Ishikawa (cell line): ENCODE results near the gene DGKG.

ENCODE experiments used
- CEBPB ChIP-seq: IDR thresholded peaks from 2 replicates; pipeline ENCODE4 v1.6.1; 2012
- EGR1 ChIP-seq: IDR thresholded peaks from 2 replicates; pipeline ENCODE4 v1.6.1; 2012
- EP300 ChIP-seq: IDR thresholded peaks from 2 replicates; pipeline ENCODE4 v1.6.1; 2012; ENCODE audit warnings: borderline replicate concordance
- TAF1 ChIP-seq: IDR thresholded peaks from 2 replicates; pipeline ENCODE4 v1.6.1; 2012; ENCODE audit warnings: low read depth, mild to moderate bottlenecking
- TCF12 ChIP-seq: IDR thresholded peaks from 2 replicates; pipeline ENCODE4 v1.6.1; 2012; ENCODE audit warnings: low read depth
- YY1 ChIP-seq: IDR thresholded peaks from 2 replicates; pipeline ENCODE4 v1.6.1; 2012; ENCODE audit warnings: low read depth
- TF ChIP-seq, protein P1 (sequence below): IDR thresholded peaks from 2 replicates; pipeline ENCODE4 v1.6.1; 2012; ENCODE audit warnings: low read depth, mild to moderate bottlenecking
- TF ChIP-seq, protein P2 (sequence below): IDR thresholded peaks from 2 replicates; pipeline ENCODE4 v1.6.1; 2012
- TF ChIP-seq, protein P3 (sequence below): IDR thresholded peaks from 2 replicates; pipeline ENCODE4 v1.6.1; 2012

DNA sequence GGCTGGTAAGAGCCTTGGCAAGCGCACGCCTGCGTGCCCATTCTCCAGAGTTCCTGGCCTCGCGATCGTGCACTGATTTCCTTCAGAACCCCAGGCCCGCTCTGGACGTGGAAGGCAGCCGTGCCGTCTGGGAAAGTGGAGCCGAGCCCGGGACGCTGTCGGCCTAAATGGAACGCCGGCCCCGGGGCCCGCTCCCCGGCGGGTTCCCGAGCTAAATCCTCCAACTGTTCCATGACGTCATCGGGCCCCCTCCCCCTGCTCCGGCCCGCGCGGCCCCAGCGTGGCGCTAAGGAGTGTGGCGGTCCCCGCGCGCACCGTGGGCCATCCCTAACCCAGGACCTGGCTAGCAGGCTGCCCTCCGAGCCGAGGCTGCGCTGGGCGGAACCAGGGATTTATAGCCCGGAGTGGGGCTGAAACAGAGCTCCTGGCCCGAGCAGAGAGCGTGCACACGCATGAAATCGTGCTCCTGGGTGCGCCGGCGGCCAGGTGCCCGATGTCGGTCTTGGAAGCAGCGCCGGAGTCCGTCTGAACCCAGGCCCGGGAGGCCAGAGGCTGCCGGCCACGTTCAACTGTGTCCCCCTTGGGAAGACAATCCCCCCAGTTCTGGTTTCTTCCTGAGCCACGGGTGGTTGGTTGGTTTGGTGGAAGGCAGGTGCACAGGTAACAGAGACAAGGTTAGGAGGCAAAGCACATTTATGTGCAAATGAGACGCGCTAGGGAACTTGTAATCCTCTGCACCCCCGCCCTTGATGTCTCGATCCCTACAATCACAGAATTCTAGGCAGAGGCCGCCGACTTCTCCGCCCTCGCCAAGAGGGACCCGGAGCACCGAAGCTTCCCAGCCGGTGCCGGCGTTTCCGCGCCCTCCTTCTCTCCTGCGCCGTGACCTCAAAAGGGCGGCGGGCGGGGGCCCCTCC is 168.2 kb downstream of the DGKG start:
- TF ChIP-seq CEBPB (no peak), TAF1 (no peak), EP300 (no peak), EGR1 (no peak), YY1 (no peak), TCF12 (no peak)
- TF ChIP-seq, protein P1, sequence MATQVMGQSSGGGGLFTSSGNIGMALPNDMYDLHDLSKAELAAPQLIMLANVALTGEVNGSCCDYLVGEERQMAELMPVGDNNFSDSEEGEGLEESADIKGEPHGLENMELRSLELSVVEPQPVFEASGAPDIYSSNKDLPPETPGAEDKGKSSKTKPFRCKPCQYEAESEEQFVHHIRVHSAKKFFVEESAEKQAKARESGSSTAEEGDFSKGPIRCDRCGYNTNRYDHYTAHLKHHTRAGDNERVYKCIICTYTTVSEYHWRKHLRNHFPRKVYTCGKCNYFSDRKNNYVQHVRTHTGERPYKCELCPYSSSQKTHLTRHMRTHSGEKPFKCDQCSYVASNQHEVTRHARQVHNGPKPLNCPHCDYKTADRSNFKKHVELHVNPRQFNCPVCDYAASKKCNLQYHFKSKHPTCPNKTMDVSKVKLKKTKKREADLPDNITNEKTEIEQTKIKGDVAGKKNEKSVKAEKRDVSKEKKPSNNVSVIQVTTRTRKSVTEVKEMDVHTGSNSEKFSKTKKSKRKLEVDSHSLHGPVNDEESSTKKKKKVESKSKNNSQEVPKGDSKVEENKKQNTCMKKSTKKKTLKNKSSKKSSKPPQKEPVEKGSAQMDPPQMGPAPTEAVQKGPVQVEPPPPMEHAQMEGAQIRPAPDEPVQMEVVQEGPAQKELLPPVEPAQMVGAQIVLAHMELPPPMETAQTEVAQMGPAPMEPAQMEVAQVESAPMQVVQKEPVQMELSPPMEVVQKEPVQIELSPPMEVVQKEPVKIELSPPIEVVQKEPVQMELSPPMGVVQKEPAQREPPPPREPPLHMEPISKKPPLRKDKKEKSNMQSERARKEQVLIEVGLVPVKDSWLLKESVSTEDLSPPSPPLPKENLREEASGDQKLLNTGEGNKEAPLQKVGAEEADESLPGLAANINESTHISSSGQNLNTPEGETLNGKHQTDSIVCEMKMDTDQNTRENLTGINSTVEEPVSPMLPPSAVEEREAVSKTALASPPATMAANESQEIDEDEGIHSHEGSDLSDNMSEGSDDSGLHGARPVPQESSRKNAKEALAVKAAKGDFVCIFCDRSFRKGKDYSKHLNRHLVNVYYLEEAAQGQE: no peak
- TF ChIP-seq, protein P2, sequence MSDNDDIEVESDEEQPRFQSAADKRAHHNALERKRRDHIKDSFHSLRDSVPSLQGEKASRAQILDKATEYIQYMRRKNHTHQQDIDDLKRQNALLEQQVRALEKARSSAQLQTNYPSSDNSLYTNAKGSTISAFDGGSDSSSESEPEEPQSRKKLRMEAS: no peak
- TF ChIP-seq, protein P3, sequence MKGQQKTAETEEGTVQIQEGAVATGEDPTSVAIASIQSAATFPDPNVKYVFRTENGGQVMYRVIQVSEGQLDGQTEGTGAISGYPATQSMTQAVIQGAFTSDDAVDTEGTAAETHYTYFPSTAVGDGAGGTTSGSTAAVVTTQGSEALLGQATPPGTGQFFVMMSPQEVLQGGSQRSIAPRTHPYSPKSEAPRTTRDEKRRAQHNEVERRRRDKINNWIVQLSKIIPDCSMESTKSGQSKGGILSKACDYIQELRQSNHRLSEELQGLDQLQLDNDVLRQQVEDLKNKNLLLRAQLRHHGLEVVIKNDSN: no peak
